Choroid plexus epithelial cell (primary cell): ENCODE measurements around the gene C4BPA.

ENCODE experiments used
- DNase-seq: peaks from one replicate; pipeline ENCODE4 v3.0.0-alpha.2; 2010; ENCODE audit warnings: low read depth
- H3K4me3 ChIP-seq: 2 replicates; pipeline ENCODE4 v1.5.1; 2011; ENCODE audit warnings: low read depth, mild to moderate bottlenecking, control low read depth, low read length, moderate library complexity
- TF ChIP-seq, protein P1 (sequence below): conservative IDR thresholded peaks from 2 replicates; pipeline ENCODE4 v1.5.1; 2011; ENCODE audit warnings: low read depth, mild to moderate bottlenecking, control low read depth, inconsistent platforms, low read length, moderate library complexity

The C4BPA gene

DNA sequence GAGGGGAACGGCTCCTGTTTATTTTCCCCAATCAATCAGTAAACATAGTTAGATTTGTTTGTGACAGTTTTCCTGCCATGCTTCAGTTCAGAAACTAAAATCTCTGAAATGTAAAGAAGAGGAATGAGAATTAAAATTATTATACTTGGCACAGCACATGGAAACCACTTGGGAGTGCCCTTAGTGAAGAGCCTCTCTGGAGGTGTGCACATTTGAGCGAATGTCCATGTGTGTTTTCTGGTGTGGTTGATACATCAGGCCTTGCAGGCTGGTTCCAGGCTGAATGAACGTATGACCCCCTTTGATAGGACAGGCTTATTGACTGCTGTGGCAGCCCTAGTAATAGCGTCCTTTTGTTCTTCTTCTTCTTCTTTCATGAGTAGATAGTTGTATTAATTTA lies 27.1 kb downstream of the C4BPA start:
- no peak overlapping the region for H3K4me3 ChIP-seq
- no peak for DNase-seq
- TF ChIP-seq, protein P1, sequence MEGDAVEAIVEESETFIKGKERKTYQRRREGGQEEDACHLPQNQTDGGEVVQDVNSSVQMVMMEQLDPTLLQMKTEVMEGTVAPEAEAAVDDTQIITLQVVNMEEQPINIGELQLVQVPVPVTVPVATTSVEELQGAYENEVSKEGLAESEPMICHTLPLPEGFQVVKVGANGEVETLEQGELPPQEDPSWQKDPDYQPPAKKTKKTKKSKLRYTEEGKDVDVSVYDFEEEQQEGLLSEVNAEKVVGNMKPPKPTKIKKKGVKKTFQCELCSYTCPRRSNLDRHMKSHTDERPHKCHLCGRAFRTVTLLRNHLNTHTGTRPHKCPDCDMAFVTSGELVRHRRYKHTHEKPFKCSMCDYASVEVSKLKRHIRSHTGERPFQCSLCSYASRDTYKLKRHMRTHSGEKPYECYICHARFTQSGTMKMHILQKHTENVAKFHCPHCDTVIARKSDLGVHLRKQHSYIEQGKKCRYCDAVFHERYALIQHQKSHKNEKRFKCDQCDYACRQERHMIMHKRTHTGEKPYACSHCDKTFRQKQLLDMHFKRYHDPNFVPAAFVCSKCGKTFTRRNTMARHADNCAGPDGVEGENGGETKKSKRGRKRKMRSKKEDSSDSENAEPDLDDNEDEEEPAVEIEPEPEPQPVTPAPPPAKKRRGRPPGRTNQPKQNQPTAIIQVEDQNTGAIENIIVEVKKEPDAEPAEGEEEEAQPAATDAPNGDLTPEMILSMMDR = no peak

DNA sequence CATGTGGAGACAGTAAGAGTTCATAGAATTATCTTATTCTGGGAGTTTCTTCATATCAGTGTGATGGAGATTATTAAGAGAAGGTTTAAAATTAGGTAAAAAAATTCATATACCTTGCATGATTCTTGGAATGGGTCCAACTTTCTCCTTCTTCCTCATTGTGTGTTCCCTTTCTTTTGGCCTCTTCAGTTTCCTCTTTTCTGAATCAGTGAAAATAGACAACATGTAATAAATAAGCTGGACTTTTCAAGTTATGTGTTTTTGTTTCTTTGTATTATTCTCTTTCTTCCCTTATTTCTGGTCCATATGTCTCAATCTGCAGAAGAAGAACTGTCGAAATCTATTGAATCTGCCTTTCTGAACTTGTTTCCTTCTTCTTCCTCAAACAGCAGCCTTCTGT lies 30.5 kb downstream of the C4BPA start:
- TF ChIP-seq, protein P1 = no peak
- DNase-seq = no peak

DNA sequence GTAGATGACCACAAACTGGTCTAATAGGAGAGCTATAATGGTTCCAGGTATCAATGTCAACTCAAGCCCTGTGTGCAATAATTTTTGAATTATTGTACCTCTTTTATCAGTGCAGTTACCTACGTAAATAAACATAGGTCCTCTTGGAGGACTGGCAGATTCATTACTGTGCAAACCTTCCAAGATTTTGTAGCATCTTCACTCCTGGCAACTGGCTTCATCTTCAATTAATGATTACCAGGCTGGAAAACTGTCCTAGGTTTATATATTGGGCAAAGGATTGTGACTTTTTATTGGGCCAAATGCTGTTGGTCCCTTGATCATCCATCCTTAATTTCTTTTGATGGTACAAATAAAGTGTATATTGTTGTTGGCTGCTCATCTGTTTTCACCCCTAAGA lies 35.6 kb downstream of the C4BPA start:
- TF ChIP-seq, protein P1 = no peak
- no peak overlapping the region for H3K4me3 ChIP-seq

More for the DNA sequence above, 30.5 kb downstream of the C4BPA start:
- no peak overlapping the region for H3K4me3 ChIP-seq

DNA sequence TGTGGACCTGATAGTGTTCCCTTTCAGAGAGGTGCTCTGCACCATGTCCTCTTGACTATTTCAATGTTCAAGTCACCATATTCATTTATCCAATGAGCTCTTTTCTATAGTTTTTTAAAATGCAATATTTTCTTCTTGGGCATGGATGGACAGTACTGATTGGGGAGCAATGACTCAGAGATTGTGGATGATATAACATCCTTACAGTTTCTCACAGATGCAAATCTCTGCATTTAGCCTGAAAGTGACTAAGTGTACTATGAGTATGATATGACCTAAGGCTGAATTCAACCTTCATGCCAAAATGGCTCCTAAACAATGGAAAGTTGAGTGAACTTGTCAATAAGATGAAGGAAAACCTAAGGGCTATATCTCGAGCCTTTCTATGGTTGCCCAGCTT lies 36.5 kb downstream of the C4BPA start:
- H3K4me3 ChIP-seq = no peak overlapping the region
- DNase-seq = no peak
- TF ChIP-seq, protein P1 = no peak

More for the DNA sequence above, 35.6 kb downstream of the C4BPA start:
- DNase-seq = no peak

DNA sequence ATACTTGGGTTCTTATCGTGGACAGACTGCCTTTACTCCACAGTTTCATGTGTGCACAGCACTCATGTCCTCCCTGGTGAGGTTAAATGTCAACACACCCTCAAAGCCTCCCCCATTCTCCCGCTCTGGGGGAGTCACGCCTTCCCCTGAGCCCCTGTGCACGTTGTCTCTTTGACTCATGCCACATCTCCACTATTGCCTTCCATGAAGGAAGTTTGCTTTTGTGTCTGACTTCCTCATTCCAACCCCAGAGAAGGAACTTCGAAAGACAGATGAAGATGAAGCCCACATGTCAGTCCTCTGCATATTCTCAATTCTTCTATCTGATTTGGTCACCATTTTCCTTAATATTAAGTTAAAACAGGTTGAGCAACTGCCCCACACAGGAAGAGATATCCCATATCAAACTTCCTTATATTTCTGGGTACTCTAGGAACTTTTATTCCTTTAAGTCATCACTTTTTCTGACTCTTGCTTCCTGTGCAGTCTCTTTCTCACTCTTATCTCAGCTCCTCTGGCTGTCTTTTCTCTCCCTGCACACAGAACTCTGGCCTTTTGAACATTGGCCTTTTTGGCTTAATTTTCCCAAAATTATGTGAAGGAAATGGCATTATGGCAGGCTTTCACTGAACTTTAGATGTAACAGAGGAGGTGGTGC lies 41.5 kb downstream of the C4BPA start:
- H3K4me3 ChIP-seq = no peak overlapping the region
- no peak for DNase-seq
- TF ChIP-seq, protein P1 = no peak

DNA sequence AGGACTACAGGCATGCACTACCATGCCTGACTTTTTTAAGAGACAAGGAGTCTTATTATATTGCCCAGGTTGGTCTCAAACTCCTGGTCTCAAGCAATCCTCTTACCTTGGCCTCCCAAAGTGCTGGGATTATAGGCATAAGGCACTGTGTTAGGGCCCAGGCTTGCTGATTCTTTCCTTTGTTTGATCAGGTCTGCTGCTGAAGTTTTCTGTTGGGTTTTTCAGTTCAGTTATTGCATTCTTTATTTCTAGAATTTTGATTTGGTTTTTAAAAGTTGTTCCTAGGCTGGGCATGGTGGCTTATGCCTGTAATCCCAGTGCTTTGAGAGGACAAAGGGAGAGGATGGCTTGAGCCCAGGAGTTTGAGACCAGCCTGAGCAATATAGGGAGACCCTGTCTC lies 47.9 kb downstream of the C4BPA start:
- TF ChIP-seq, protein P1 = no peak
- DNase-seq = no peak
- no peak overlapping the region for H3K4me3 ChIP-seq

DNA sequence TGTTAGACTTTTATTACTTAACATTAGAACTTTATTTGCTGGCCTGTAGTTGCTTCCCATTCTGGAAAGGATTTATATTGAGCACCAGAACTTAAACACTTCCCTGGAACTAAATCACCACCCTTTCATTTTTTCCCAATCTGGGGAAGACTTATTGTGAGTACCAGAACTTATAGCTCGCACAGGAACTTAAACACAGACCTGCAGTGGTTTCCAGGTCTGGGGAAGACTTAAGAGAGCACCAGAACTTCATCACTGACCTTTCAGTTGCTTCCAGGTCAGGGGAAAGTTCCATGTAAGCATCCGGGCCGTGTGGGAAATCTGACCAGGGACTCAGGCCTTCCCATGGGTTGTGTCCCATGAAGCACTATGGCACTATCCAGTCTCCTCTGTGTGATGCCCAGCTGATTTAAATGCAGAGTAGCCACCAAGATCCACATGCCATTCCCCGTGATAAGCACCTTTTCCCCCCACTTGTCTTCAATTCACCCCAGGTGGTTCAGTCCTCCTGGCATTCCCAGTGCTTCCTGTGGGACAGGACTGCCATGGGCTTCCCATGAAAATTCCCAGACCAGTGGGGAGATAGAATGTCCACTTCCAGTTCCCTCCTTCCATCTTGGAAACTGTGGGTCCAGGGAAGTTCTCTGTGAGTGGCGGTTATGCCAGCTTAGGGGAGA lies 48.9 kb downstream of the C4BPA start:
- TF ChIP-seq, protein P1 = no peak
- no peak overlapping the region for H3K4me3 ChIP-seq
- DNase-seq = no peak
